Breast epithelium (tissue), 3 donors: Measurements from ENCODE around the gene PFN3.
A peak's percentile ranks its signal among the peaks of the same experiment; 100 is the strongest.

Experiments
- POLR2A ChIP-seq: fragments of 450-650 bp; IDR thresholded peaks from one replicate; pipeline ENCODE4 v1.6.1; 2016; ENCODE audit warnings: antibody characterized with exemption, mild to moderate bottlenecking, moderate library complexity
- TF ChIP-seq, protein P1 (sequence below), 3 donors: fragments of 450-650 bp; IDR thresholded peaks; one replicate each; pipeline ENCODE4 v1.5.1; 2016 to 2017; ENCODE audit warnings: antibody characterized with exemption in 3 of 3, mild to moderate bottlenecking in 3 of 3, moderate library complexity in 3 of 3

DNA sequence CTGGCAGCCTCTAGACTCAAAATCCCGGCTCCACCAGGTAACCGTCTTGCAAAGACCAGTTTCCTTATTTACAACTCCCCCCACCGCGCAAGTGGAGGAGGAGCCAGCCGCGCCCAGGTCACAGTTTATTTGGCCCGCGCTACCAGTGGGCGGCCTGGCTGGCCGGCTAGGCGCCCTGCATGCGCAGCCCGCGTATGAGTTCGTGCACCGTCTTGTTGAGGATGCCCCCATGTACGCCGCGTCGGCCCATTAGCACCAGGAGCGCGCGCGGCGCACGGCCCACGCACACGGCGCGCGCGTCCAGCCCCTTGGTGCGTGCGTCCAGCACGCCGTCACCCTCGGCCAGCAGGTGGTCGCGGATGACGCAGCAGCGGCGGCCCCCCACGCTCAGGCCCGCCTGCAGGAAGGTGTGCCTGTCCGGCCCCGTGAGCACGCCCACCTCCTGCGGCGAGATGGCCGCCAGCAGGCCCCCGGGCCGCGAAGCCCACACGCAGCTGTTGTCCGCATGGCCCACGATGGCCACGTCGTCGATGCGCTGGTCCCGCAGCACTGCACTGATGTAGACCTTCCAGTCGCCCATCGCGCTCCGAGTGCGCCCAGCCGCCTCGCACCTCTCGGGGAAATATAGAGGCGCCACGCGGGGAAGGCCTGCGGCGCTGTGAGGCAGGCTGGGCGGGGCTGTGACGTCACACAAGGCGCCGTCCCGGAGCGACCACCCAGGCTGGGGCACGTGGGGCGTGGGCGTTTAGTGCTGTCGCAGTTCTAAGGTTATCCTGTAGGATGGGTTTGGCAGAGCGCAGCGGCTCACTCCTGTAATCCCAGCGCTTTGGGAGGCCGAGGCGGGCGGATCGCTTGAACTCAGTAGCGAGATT, at the start of gene PFN3:
- no peak for TF ChIP-seq POLR2A
- TF ChIP-seq, protein P1, sequence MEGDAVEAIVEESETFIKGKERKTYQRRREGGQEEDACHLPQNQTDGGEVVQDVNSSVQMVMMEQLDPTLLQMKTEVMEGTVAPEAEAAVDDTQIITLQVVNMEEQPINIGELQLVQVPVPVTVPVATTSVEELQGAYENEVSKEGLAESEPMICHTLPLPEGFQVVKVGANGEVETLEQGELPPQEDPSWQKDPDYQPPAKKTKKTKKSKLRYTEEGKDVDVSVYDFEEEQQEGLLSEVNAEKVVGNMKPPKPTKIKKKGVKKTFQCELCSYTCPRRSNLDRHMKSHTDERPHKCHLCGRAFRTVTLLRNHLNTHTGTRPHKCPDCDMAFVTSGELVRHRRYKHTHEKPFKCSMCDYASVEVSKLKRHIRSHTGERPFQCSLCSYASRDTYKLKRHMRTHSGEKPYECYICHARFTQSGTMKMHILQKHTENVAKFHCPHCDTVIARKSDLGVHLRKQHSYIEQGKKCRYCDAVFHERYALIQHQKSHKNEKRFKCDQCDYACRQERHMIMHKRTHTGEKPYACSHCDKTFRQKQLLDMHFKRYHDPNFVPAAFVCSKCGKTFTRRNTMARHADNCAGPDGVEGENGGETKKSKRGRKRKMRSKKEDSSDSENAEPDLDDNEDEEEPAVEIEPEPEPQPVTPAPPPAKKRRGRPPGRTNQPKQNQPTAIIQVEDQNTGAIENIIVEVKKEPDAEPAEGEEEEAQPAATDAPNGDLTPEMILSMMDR (IDR thresholded peaks at IDR 0.05), result peak in 1 of 3 donors; percentile 12
